Caco-2 (cell line): ENCODE data around the gene TJP2. TPM values are rescaled to one million over a fixed set of nuclear protein-coding genes. Genes with fewer than 3 reads are reported as not detected.

Experiments
- BruUV-seq: library from RNA; stranded (reverse); fragments of 400-500 nt; replicated peaks from 2 replicates; lab custom pipeline; 2021; lab: Mats Ljungman, UMichigan
- CTCF ChIA-PET: fragments of 300-600 bp; sonication (Branson Sonifier 250); formaldehyde crosslinking; loops from one replicate; lab custom pipeline; 2022; ENCODE audit warnings: antibody characterized with exemption; lab: Charles Lee
- POLR2A ChIA-PET: fragments of 300-600 bp; sonication (Branson Sonifier 250); formaldehyde crosslinking; loops from one replicate; lab custom pipeline; 2022; ENCODE audit warnings: antibody characterized with exemption; lab: Charles Lee
- DNase-seq, 2 experiments: peaks; one replicate each; pipeline versions ENCODE4 v3.0.0 to v3.0.0-alpha.2; 2020 to 2022
- H3K27me3 ChIP-seq: replicated peaks from 2 replicates; pipeline ENCODE4 v1.6.0; 2011; ENCODE audit warnings: low read length; ENCODE audit not compliant: control insufficient read depth, insufficient read depth
- H3K36me3 ChIP-seq: 2 replicates; pipeline ENCODE4 v1.5.1; 2011; ENCODE audit warnings: low read length; ENCODE audit not compliant: control insufficient read depth, insufficient read depth
- H3K4me1 ChIP-seq: fragments of 250-450 bp; sonication (Bioruptor Pico); 2 replicates; pipeline ENCODE4 v1.5.1; 2020; ENCODE audit warnings: mild to moderate bottlenecking
- H3K4me3 ChIP-seq: 2 replicates; pipeline ENCODE4 v1.5.1; 2011; ENCODE audit warnings: low read depth, mild to moderate bottlenecking, control low read depth, low read length
- H3K9me3 ChIP-seq: fragments of 250-450 bp; sonication (Bioruptor Pico); 2 replicates; pipeline ENCODE4 v1.5.1; 2020; ENCODE audit warnings: mild to moderate bottlenecking, moderate library complexity
- H3K27ac Mint-ChIP-seq: one replicate; pipeline ENCODE4 v1.8.0; 2022; ENCODE audit warnings: mixed read lengths; ENCODE audit not compliant: unreplicated experiment
- H3K27me3 Mint-ChIP-seq: one replicate; pipeline ENCODE4 v1.8.0; 2022; ENCODE audit warnings: mixed read lengths; ENCODE audit not compliant: insufficient read depth, unreplicated experiment
- H3K36me3 Mint-ChIP-seq: one replicate; pipeline ENCODE4 v1.8.0; 2022; ENCODE audit warnings: mild to moderate bottlenecking, mixed read lengths; ENCODE audit not compliant: insufficient read depth, unreplicated experiment
- H3K4me1 Mint-ChIP-seq: one replicate; pipeline ENCODE4 v1.8.0; 2022; ENCODE audit warnings: low read depth, mixed read lengths; ENCODE audit not compliant: unreplicated experiment
- H3K4me3 Mint-ChIP-seq: one replicate; pipeline ENCODE4 v1.8.0; 2022; ENCODE audit warnings: mild to moderate bottlenecking, moderate library complexity, mixed read lengths; ENCODE audit not compliant: unreplicated experiment
- H3K9me3 Mint-ChIP-seq: one replicate; pipeline ENCODE4 v1.8.0; 2022; ENCODE audit warnings: mixed read lengths; ENCODE audit not compliant: unreplicated experiment
- intact Hi-C: fragments of 100-400 bp; cut with micrococcal nuclease; formaldehyde crosslinking; loops from one replicate; pipeline ENCODE4 v1.10.0; 2022; ENCODE audit not compliant: unreplicated experiment
- total RNA-seq: library from RNA; stranded (reverse); gene quantifications from 2 replicates; pipeline ENCODE4 v1.2.3, GENCODE V29; 2022
- TF ChIP-seq, protein P1 (sequence below), 2 experiments: fragments of 200-600 bp in 1 of 2; IDR thresholded peaks; 1 replicate in 1 of 2; 2 replicates in 1 of 2; pipeline versions ENCODE4 v1.5.1 to v1.8.0; 2011 to 2022; ENCODE audit warnings: antibody characterized with exemption in 1 of 2, control low read depth in 1 of 2, inconsistent platforms in 1 of 2, low read depth in 1 of 2, low read length in 1 of 2, mild to moderate bottlenecking in 1 of 2, moderate library complexity in 1 of 2; ENCODE audit not compliant: insufficient read depth in 1 of 2, severe bottlenecking in 1 of 2, unreplicated experiment in 1 of 2

TJP2 gene
- total RNA-seq, 1 experiment from 2014 or later = 36.7 TPM

GRCh38 chr9:69145144-69145715 is 28.8 kb upstream of the TJP2 start:
- POLR2A ChIA-PET = no interaction called here
- H3K27me3 Mint-ChIP-seq = no peaks in the 10 kb centered on the region
- TF ChIP-seq, protein P1, sequence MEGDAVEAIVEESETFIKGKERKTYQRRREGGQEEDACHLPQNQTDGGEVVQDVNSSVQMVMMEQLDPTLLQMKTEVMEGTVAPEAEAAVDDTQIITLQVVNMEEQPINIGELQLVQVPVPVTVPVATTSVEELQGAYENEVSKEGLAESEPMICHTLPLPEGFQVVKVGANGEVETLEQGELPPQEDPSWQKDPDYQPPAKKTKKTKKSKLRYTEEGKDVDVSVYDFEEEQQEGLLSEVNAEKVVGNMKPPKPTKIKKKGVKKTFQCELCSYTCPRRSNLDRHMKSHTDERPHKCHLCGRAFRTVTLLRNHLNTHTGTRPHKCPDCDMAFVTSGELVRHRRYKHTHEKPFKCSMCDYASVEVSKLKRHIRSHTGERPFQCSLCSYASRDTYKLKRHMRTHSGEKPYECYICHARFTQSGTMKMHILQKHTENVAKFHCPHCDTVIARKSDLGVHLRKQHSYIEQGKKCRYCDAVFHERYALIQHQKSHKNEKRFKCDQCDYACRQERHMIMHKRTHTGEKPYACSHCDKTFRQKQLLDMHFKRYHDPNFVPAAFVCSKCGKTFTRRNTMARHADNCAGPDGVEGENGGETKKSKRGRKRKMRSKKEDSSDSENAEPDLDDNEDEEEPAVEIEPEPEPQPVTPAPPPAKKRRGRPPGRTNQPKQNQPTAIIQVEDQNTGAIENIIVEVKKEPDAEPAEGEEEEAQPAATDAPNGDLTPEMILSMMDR (IDR thresholded peaks at IDR 0.05; ENCODE audit: insufficient read depth in 1 of 2, low read depth in 1 of 2, low read length in 1 of 2, severe bottlenecking in 1 of 2, unreplicated experiment in 1 of 2) = no peak
- H3K9me3 Mint-ChIP-seq = no peaks in the 10 kb centered on the region
- no peak overlapping the region for H3K4me3 Mint-ChIP-seq
- H3K36me3 Mint-ChIP-seq = no peaks in the 10 kb centered on the region
- no peaks in the 10 kb centered on the region for H3K9me3 ChIP-seq
- H3K36me3 ChIP-seq = no peaks in the 10 kb centered on the region
- CTCF ChIA-PET = no interaction called here
- no peaks in the 10 kb centered on the region for H3K27me3 ChIP-seq
- DNase-seq = no peak
- H3K4me1 Mint-ChIP-seq = no peaks in the 10 kb centered on the region
- H3K27ac Mint-ChIP-seq = no peak overlapping the region
- no peak overlapping the region for H3K4me3 ChIP-seq
- BruUV-seq = no TSS peak
- intact Hi-C loops = no loop called here
- no peaks in the 10 kb centered on the region for H3K4me1 ChIP-seq

GRCh38 chr9:69147041-69147834 is 26.8 kb upstream of the TJP2 start:
- no peaks in the 10 kb centered on the region for H3K9me3 Mint-ChIP-seq
- BruUV-seq = no TSS peak
- H3K4me3 ChIP-seq = no peak overlapping the region
- H3K36me3 ChIP-seq = no peaks in the 10 kb centered on the region
- no peaks in the 10 kb centered on the region for H3K36me3 Mint-ChIP-seq
- no peaks in the 10 kb centered on the region for H3K27me3 ChIP-seq
- TF ChIP-seq, protein P1 (IDR thresholded peaks at IDR 0.05; ENCODE audit: insufficient read depth in 1 of 2, low read depth in 1 of 2, low read length in 1 of 2, severe bottlenecking in 1 of 2, unreplicated experiment in 1 of 2) = no peak
- H3K4me3 Mint-ChIP-seq = no peak overlapping the region
- CTCF ChIA-PET = no interaction called here
- intact Hi-C loops = no loop called here
- H3K27ac Mint-ChIP-seq = no peak overlapping the region
- H3K27me3 Mint-ChIP-seq = no peaks in the 10 kb centered on the region
- DNase-seq = no peak
- H3K4me1 Mint-ChIP-seq = no peaks in the 10 kb centered on the region
- H3K9me3 ChIP-seq = no peaks in the 10 kb centered on the region
- POLR2A ChIA-PET = no interaction called here
- no peaks in the 10 kb centered on the region for H3K4me1 ChIP-seq

GRCh38 chr9:69149321-69149807 is 24.7 kb upstream of the TJP2 start:
- intact Hi-C loops = no loop called here
- Histone ChIP-seq H3K4me1 (no peaks in the 10 kb centered on the region), H3K36me3 (no peaks in the 10 kb centered on the region), H3K4me3 (no peak overlapping the region), H3K27me3 (no peaks in the 10 kb centered on the region), H3K9me3 (no peaks in the 10 kb centered on the region)
- Mint-ChIP-seq H3K27ac (no peak overlapping the region), H3K4me1 (no peaks in the 10 kb centered on the region), H3K9me3 (no peaks in the 10 kb centered on the region), H3K36me3 (no peaks in the 10 kb centered on the region), H3K27me3 (no peaks in the 10 kb centered on the region), H3K4me3 (no peak overlapping the region)
- DNase-seq = peak in 1 of 2 experiments; percentile 0
- ChIA-PET POLR2A (no interaction called here), CTCF (interaction anchor here (0.6 to 1.0 kb wide), 2 partner anchors 41 to 44 kb away, joined by 3 read pairs; no protein-coding TSS in a partner anchor)
- TF ChIP-seq, protein P1 (IDR thresholded peaks at IDR 0.05; ENCODE audit: insufficient read depth in 1 of 2, low read depth in 1 of 2, low read length in 1 of 2, severe bottlenecking in 1 of 2, unreplicated experiment in 1 of 2) = no peak
- BruUV-seq = no TSS peak
